K562 (cell line): ENCODE measurements around the gene PPARD. TPM values are rescaled to one million over a fixed set of nuclear protein-coding genes. Genes with fewer than 3 reads are reported as not detected.

Experiments used
- CHD1 ChIP-seq: fragments of 200-600 bp; sonication (generic); IDR thresholded peaks from one replicate; pipeline ENCODE4 v1.6.1; 2012; ENCODE audit warnings: mild to moderate bottlenecking, moderate library complexity, low read length, inconsistent platforms
- CXXC5 ChIP-seq: fragments of 250-450 bp; sonication (Bioruptor Pico); IDR thresholded peaks from 2 replicates; pipeline ENCODE4 v1.8.0; 2022; ENCODE audit warnings: inconsistent platforms, mild to moderate bottlenecking, moderate library complexity
- ERF ChIP-seq: fragments of 450-650 bp; formaldehyde crosslinking; IDR thresholded peaks from 2 replicates; pipeline ENCODE4 v1.4.0; 2020; ENCODE audit warnings: mild to moderate bottlenecking, mixed read lengths
- MTA1 ChIP-seq: fragments of 450-650 bp; IDR thresholded peaks from 2 replicates; pipeline ENCODE4 v1.6.1; 2017; ENCODE audit warnings: borderline replicate concordance
- NFIC ChIP-seq: fragments of 450-650 bp; IDR thresholded peaks from 2 replicates; pipeline ENCODE4 v1.6.1; 2017; ENCODE audit warnings: mild to moderate bottlenecking, inconsistent platforms
- PREB ChIP-seq: sonication (generic); formaldehyde crosslinking; IDR thresholded peaks from 2 replicates; pipeline ENCODE4 v1.8.1; 2023; ENCODE audit warnings: mild to moderate bottlenecking, missing genetic modification reagents
- RHOXF2B ChIP-seq: fragments of 250-450 bp; sonication (Bioruptor Pico); conservative IDR thresholded peaks from 2 replicates; pipeline ENCODE4 v1.5.1; 2021
- ZBTB40 ChIP-seq, 2 experiments: fragments of 450-650 bp in 1 of 2; sonication (generic) in 1 of 2; formaldehyde crosslinking in 1 of 2; IDR thresholded peaks; 2 replicates each; pipeline versions ENCODE4 v1.7.1 to v1.9.0; 2016 to 2022; ENCODE audit warnings: inconsistent platforms in 1 of 2, mild to moderate bottlenecking in 1 of 2, missing genetic modification reagents in 1 of 2
- polyA plus RNA-seq, 8 experiments: library from polyadenylated mRNA; depleted of rRNA in 4 of 8; stranded (reverse) in 5 of 8; unstranded in 3 of 8; fragments of >200 nt; fragmentation: Nextera tagmentation in 2 of 8; fragmentation: Illumina TruSeq in 1 of 8; extraction: Ambion mirVana in 2 of 8; extraction: Trizol in 1 of 8; gene quantifications; 2 replicates each; pipeline versions ENCODE4 v1.2.1 to v1.2.3, GENCODE V29; 2011 to 2014; ENCODE audit warnings: inconsistent platforms in 1 of 8, missing spikeins in 1 of 8
- total RNA-seq, 7 experiments: library from RNA; depleted of rRNA in 6 of 7; stranded (reverse); fragments of >200 nt in 6 of 7; fragmentation: Illumina TruSeq in 2 of 7; extraction: Trizol in 2 of 7; gene quantifications; 2 replicates each; pipeline versions ENCODE4 v1.2.1 to v1.2.3, GENCODE V29; 2011 to 2021; ENCODE audit warnings: low replicate concordance in 1 of 7
- TF ChIP-seq, protein P1 (sequence below): sonication (generic); formaldehyde crosslinking; IDR thresholded peaks from 2 replicates; pipeline ENCODE4 v1.8.0; 2022; ENCODE audit warnings: mild to moderate bottlenecking, missing genetic modification reagents

Gene PPARD
- total and polyA plus RNA-seq, 9 of the 15 experiments (the other 6 are each of a cell fraction or from before 2014, with no cell fraction given) = 0.14 to 13.2 (median 3.8) TPM

DNA sequence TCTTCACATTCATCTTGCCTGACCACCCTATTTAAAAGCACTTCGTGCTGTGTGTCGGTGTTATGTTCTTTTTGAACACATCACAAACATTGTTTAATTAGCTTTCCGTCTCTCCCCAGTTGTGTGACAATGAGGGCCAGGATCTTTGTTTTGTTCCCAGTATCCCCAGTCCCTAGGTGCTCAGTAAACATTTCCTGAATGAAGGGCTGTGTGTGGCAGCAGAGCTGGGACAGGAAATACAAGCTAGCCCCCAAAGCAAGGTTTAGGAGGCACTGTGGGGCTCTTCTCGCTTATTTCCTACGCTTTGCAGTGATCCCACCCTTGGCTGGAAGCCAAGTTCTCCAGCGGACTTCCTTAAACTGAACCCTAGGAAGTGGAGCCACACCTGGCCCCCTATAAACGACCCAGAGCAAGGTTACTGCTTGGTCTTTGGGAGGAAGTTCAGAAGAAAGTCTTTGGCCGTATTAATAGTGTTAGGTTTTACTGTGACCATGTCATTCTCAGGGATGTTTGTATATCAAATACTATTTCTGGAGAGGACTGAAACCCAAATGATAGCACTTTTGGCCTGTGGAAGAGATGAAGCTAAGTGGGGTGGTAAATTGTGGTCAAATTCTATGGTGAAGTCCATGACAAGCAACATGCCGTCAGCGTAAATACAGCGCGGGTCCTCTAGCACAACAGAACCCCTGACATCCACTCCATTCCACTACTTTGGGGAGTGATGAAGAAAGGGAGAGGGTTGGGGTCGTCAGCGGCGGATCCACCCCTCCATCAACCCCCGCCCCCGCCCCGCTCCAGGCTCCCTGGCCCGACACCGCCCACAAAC lies 109.2 kb downstream of the PPARD start (continued):
- TF ChIP-seq ZBTB40 (IDR thresholded peaks at IDR 0.05) = peak; percentile 13; the same call in 1 of the 2 replicates
- no peak for TF ChIP-seq ZBTB40 (CRISPR knock-in tag; IDR thresholded peaks at IDR 0.05)
- TF ChIP-seq CXXC5 (CRISPR knock-in tag) = no peak
- TF ChIP-seq, protein P1, sequence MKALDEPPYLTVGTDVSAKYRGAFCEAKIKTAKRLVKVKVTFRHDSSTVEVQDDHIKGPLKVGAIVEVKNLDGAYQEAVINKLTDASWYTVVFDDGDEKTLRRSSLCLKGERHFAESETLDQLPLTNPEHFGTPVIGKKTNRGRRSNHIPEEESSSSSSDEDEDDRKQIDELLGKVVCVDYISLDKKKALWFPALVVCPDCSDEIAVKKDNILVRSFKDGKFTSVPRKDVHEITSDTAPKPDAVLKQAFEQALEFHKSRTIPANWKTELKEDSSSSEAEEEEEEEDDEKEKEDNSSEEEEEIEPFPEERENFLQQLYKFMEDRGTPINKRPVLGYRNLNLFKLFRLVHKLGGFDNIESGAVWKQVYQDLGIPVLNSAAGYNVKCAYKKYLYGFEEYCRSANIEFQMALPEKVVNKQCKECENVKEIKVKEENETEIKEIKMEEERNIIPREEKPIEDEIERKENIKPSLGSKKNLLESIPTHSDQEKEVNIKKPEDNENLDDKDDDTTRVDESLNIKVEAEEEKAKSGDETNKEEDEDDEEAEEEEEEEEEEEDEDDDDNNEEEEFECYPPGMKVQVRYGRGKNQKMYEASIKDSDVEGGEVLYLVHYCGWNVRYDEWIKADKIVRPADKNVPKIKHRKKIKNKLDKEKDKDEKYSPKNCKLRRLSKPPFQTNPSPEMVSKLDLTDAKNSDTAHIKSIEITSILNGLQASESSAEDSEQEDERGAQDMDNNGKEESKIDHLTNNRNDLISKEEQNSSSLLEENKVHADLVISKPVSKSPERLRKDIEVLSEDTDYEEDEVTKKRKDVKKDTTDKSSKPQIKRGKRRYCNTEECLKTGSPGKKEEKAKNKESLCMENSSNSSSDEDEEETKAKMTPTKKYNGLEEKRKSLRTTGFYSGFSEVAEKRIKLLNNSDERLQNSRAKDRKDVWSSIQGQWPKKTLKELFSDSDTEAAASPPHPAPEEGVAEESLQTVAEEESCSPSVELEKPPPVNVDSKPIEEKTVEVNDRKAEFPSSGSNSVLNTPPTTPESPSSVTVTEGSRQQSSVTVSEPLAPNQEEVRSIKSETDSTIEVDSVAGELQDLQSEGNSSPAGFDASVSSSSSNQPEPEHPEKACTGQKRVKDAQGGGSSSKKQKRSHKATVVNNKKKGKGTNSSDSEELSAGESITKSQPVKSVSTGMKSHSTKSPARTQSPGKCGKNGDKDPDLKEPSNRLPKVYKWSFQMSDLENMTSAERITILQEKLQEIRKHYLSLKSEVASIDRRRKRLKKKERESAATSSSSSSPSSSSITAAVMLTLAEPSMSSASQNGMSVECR = no peak
- TF ChIP-seq NFIC = peak; percentile 90
- TF ChIP-seq RHOXF2B (CRISPR knock-in tag) = no peak
- 0 out of 2 replicates have a peak, but pooled peaks have one; percentile 43 for TF ChIP-seq PREB
- TF ChIP-seq CHD1 = no peak
- 0 out of 2 replicates have a peak, but pooled peaks have one; percentile 18 for TF ChIP-seq MTA1
- TF ChIP-seq ERF (CRISPR knock-in tag) = 0 out of 2 replicates have a peak, but pooled peaks have one; percentile 28
